GM19193 (cell line): ENCODE results near the gene YAP1.

Experiments used
- POLR2A ChIP-seq: IDR thresholded peaks from 4 replicates; pipeline ENCODE4 v1.6.1; 2011; ENCODE audit not compliant: insufficient read depth, insufficient read length; ENCODE audit errors: extremely low read depth

YAP1 gene

DNA sequence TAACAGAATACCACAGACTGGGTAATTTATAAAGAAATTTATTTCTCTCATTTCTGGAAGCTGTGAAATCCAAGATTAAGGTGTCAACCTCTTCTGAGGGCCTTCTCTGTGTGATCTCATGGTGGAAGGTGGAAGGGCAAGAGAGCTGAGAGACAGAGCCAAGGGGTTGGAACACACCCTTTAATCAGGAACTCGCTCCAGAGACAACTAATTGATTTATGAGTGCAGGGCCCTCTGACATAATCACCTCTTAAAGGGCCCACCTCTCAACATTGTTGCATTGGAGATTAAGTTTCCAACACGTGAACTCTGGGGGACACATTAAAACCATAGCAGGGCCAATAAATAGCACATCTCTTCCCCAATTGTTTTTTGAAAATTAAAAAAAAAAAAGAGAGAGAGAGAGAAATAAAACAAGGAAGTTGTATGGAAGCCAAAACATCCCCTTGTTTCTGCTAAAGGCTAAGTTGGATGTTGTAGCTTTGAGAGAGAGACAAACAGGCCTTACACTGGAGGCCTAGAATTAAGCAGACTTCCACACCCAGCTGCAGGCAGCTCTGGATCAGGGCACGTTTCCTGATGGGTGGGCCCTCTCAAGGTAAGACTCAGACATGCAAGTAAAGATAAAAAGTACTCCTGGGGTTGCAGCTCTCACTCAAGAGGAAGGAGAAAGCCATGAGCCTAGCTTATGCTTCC lies 142.9 kb downstream of the YAP1 start:
- TF ChIP-seq POLR2A, result no peak

DNA sequence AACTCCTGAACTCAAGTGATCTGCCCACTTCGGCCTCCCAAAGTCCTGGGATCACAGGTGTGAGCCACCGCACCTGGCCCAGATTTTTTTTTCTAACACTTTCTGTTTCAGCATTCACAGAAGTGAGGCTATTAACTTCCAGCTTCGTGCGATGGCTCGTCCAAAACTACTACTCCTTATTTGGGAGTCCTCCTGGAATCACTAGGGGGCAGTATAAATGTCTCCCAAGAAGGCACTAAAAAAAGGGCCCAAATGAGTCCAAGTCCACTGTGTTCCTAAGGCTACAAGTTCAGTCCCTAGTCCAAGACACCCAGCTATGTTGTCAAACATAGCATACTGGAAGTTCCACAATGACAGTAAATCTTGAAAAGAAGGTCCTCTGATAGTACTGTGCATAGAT lies 143.8 kb downstream of the YAP1 start:
- no peak for TF ChIP-seq POLR2A

DNA sequence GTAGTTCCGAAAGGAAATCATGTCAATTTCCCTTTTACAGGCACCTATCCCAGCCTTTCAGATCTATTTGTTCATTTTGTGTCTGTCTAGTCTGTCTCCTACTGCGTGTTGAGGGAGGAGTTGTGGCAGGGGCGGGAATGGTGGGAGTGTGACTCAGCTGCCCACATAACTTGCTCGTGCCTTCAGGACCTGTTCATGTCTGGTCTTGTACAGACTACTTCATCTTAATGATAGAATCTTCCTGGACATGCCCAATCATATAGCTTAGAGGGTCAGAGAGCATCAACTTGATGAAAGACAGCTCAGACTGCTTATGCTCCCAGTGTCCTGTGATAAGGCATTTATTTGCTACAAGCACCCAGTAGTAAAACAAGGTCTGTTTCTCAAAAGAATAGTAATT lies 146.0 kb downstream of the YAP1 start:
- TF ChIP-seq POLR2A, result no peak

DNA sequence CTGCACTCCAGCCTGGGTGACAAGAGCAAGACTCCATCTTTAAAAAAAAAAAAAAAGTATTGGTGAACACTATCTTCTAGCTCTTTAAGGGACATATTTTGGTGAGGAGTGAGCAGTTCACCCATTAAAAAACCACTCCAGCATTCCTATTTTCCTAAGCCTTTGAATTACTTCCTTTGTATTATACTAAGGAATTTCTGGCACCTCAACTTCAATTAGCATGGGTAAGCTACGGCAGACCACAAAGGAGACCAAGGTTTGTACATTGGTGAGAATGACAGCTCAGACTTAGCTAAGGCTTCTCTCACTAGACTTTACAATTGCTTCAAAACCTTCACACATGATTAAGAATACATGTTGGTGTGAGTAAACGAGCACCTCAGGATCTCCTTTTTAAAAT lies 150.0 kb downstream of the YAP1 start:
- TF ChIP-seq POLR2A, result no peak

DNA sequence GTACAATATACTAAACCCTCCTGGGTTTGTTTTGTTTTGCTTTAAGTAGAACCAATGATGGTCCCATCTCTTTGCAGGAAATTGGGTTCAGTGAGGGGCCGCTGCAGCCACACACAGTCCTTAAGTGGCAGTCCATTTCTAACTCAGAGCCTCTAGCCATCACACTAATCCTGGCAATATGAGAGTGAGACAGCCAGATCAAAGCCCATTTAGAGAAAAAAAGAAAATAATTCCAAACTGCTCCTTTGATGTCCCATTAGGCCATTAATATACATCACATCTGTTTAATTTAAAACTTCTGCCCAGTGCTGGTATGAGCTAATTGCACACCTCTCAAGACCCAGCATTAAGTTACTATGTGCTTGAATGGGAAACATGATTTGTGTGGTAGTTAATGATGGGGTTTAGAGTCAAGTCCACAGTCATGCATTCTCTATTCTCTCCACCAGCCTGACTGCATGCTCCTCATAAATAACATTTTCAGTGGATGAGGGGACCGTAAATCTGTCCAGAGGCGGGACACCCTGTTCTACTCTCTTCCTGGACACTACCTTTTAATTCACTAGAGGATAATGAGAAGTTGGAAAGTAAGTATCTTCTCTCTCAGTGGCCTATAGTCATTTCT lies 153.2 kb downstream of the YAP1 start:
- TF ChIP-seq POLR2A, result no peak

DNA sequence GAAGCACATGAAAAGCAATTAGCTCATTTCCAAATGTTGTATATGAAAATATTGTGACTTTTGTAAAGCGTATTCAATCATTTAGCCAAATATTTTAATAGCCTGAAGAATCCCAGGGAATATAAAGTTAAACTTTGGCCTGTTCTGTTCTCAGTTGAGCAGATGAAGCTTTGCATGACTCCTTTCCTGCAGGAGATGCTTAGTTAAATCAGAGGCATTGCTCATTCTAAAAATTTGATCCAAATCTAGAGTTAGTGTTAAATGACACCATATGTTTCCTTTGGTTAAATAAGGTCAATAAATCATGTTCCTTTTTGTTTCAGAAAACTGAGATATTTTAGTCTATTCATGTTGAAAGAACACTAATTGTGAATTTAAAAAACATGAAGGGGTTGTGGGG lies 155.9 kb downstream of the YAP1 start:
- no peak for TF ChIP-seq POLR2A

DNA sequence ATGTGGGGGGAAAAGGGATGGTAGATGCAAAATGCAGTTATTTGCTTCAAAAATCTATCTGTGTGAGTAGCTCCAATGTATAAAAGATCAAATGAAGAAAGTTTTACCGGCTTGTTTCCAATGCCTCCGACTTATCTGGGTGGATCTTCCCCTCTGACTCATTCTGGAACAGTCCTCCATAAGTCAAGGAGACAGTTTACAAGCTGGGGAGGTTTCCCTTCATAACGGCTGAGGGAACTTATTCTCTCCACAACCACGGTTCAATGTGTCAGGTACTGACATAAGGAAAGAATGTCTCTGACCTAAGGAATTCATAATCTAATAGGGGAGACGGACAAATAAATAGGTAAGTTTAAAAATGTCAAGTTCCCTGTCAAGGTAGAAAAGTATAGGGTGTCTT lies 157.4 kb downstream of the YAP1 start:
- TF ChIP-seq POLR2A, result no peak

DNA sequence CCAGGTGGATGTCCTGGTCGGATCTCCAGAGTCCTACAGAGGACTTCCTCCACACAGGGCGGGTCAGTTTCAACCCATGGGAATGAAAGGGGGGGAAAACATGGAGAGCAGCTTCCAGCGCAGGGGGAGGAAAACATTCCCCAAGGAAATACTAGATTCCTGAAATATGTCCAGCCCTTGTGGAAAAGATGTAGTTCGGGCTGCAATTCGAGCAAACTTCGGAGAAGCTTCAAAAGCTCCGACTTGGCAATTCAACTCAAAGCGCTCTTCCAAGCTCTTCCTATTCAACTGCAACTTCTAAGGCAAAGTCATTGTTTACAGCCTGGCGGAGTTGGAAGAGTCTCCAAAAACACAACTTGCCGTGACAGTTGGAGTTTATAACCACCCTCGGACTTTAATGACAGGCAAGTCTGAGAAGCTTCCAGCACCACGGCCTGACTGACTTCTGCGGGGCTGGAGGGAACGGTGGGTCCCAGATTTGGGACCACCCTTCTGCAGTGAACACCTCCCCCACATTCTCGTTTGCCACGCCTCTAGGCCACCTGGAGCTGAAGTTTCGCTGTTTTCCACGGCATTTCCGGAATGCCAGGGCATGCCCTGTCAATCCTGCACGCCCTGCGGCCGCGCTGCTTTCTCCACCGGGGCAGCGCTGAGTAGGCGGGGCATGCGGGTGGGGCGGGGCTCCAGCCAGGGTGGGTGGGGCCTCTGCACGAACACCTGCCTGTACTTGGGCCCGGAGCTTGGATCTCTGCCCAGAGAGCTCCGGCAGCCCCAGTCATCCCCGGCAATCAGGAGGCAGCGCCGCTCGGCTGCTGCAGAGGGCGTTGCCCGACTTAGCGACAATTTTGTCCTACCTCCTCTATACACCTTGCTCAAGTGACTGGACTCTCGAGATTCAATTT lies 158.1 kb downstream of the YAP1 start:
- TF ChIP-seq POLR2A, result no peak

DNA sequence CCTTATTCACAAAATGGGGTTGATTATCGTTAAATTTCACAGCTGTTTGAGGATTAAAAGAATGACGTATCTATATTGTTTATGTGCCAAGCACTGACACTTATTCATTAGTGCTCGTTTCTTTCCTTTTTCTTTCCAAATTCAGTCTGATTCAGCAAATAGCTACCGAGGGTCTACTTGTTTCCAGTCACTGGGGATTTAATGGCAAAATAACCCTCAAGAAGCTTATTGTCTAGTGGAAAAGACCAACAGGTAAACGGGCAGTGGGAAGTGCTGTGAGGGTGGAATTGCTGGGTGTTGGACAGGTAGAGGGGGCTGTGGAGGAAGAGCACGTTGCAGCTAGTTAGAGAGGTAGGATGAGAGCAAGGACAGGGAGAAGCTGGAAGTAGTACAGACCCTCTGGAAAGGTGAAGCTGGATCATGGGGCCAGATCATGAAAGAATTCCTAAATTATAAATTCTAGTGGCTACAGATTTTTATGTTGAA lies 158.8 kb downstream of the YAP1 start:
- no peak for TF ChIP-seq POLR2A

DNA sequence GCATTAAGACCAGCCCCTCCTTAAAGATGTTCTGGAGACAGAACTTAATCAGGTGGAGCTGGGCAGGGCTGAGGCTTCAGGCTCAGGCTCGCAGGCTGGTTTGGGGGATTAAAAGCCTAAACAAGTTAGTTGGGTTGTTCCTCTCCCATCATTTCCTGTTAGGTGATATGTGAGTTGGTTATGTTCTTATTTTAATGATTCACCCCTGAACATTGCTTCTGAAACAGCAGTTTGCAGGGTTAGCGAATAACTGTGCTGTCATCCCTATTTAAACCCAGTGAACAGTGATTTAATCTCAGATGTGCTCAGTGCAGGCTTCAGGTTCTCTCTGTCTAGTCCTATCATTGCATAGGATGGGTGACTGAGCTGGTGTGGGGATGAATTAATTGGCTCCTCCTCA lies 159.7 kb downstream of the YAP1 start:
- no peak for TF ChIP-seq POLR2A

DNA sequence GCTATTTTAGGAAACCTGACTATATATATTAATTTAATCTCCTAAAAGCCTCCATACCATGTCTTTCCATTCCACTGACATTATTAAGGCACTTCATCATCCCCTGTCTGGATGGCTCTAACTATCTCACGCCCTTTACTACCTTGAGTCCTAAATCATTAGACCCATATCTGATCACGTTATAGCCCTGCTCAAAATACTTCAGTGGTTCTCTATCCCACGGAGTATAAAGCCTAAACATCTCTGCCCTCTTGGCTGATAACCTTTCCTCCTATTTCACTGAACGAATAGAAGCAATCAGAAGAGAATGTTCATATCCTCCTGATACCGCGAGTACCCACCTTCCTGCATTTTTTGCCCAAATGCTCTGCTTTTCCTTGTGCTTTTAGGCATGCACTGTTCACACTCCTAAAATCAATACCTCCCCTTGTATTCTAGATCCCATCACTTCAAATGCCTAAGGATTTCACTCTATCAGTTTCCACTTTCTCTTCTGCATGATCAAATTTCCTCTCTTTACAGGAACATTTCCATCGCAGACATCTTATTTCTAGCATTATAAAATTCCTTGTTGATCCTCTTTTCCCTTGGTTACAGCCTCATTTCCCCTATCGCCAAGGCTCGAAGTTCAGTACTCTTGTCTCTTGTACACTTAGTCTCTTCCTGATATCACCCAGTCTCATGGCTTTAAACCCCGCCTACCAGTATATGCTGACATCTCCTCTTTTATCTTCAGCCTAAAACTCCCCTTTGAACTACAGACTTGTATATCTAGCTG lies 162.0 kb downstream of the YAP1 start:
- TF ChIP-seq POLR2A, result no peak

DNA sequence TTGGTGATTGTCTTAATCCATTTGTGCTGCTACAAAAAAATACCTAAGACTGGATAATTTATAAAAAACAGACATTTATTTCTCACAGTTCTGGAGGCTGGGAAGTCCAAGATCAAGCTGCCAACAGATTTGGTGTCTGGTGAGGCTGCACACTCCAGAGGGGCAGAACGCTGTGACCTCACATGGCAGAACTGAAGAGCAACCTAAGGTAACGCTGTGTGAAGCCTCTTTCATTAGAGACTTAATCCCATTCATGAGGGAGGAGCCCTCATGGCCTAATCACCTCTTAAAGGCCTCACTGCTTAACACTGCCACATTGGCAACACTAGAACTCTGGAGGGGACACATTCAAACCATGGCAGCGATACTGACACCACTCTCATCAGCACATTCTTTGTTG lies 164.4 kb downstream of the YAP1 start:
- no peak for TF ChIP-seq POLR2A

DNA sequence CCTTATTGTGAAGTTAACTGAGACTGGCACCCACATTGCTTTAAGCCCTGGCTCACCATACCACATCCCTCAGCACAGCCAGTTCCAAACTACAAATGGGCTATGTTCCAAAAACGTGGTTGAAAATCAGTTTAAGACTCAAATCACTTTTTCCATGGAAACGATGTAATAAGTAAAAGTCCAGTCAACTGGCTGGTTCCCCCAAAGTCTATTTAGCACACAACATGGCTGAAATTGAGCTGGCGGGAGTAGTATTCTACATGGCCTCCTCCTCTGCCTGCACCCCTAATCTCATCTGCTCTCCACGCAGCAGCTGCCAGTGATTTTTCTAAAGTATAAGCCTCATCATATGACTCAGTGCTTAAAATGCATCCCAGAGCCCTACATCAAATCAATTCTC lies 166.1 kb downstream of the YAP1 start:
- TF ChIP-seq POLR2A, result no peak

DNA sequence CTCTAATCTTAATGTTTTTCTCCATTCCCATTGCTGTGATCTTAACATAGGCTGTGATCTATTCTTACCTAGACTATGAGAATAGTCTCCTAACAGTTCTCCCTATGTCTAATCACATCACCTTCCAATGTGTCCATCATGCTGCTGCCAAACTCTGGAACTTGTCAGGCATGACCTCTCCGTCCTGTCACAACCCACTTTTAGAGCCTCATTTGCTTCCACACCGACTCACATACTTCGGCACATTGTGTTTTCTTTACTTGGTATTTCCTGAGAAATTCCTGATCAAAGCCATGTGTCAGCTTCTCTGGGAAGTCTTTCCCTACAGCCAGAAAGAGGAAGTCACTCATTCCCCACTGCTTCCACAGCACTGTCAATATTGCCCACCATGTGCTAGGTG lies 166.5 kb downstream of the YAP1 start:
- no peak for TF ChIP-seq POLR2A
